Endometrium (tissue), 2 donors: ENCODE data around the gene PLB1.
"Not testable (repeated sequence)": the region's sequence is repeated elsewhere in the genome, so short reads cannot be mapped to it uniquely, and the experiment has no call there.

Experiments used
- FAIRE-seq: peaks from 2 replicates; lab custom pipeline; 2012; peaks lifted over from hg19 to GRCh38; lab: Jason Lieb, UNC
- donor health status: control.
- donor health status: control.

Gene PLB1

DNA sequence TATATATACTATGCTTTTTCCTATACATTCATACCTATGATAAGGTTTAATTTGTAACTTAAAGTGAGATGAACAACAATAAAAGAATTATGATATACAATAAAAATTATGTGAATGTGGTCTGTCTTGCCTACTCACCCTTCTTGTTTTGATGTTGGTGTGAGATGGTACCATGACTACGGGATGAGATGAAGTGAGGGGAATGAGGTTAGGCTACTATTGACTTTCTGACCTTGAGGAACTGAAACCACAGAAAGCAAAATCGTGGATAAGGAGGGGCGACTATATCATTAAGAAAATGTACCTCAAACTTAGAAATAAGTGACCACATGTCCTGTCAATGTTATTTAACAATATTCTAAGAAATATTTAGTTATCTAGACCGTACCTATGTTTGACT, 151.8 kb downstream of the PLB1 start:
- FAIRE-seq = no peak

DNA sequence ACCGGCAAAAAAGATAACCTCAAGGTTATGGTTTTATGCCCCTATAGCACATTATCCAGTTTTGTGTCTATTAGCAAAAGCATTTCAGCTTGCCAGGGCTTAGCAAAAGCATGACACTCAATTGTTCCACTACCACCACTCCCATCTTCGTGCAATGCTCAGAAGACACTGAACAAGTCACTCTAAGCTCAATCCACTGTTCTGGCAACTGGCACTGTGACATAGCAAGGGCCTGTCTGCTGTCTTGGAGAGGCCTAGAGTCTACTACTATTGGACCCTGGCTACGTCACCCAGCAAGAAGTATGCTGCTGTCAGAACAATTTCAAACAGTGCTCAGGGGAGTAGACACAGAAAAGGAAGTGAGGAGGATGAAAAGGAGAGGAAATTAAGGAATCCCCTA, 152.3 kb downstream of the PLB1 start:
- no peak for FAIRE-seq

- FAIRE-seq = no peak
Measured at GRCh38 chr2:28648671-28649395, 153.0 kb downstream of the PLB1 start.

DNA sequence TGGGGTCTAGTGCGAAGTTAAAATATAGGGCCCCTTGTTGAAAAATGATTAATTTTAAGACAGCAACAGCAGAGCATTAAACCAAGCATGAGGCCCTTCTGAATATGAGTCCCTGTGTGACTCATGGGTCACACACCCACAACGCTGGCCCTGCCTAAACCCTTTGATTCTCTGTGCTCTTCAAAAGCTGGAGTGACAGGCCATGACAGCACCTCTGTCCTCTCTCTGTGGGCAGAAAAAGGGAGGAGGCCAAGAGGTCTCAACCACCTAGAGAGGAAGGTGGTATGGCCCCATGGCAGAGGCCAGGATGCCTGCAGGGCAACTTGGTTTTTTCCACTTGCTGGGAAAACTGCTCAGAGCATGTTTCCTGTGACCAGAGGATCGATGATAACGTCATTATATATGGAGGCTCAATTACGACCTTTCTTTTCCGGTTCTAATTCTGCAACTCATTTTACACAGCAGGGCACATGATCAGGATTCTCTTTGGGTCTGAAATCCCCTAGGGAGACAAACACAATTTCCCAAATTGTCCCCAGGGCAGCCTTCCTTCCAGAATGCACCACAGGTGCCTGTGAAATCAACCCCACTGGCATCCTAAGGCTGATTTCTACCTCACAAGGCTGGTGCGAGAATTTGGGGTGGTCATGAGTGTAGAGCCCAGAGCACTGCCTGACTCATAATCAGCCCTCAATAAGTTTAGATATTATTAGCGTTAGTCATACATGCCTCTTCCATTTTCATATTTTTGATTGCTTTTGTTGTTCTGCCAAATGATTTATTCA, 153.8 kb downstream of the PLB1 start:
- FAIRE-seq = no peak

GRCh38 chr2:28650266-28650584, 154.4 kb downstream of the PLB1 start:
- no peak for FAIRE-seq

- FAIRE-seq = no peak
Measured at GRCh38 chr2:28652217-28652616, 156.4 kb downstream of the PLB1 start.

DNA sequence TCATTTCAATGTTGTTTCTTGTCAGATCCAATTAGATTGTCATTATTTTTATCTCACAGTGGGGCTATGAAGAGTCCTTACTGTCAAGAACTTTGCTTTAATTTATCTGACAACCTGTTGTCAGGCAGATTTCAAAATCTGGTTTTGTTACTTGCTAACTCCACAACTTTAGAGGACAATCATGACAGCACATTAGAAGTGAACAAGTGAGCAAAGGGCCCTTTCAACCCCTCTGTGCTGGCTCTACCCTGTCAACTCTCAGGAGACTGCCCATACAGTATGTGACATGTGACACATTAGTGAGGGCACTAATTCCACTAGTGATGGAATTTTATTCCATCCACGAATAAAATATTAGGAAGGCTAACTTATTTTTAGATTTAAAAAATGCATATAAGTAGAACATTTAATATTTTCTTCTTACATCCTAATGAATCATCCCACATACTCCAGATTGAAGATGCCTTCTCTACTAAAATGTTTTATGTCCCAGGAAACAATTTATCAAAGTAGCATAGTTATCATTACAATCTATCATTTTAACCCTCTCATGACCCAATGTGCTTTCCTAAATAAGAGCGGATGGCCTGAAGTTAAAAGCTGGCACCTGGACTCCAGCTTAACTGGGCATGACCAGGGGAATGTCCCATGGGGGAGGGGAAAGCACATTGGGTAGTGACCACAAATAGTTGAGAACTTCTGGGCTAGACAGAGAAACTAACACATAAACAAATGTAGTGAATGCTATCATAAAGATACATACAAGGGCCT, 158.2 kb downstream of the PLB1 start:
- FAIRE-seq = no peak

DNA sequence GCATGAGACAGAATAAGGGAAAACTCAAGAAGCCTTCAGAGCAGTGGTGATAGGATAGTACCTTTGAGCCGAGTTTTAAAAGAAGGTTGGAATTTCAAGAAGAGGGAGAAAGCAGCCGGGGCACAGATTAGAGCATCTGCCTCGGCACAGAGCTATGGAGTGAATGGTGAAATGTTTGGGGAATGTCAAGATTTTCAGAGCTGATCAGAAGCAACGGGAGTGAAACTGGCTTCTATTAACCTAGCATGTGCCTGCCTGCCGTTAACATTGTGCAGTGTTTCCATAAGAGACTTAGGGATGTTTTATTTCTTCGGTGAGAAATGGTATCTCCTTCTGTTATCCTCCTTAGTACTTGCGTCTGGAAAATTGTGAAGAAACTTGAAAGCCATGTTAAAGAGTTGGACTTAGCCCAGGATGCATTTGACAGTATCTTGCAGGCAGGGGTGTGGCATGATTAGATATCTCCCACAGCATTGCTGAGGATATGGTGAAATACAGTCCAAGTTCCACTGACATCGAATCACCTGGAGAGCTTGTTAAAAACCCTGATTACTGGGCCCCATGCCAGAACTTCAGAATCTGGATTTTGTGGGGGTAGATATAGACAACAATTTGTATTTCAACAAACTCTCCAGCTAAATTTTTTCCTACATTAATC, 158.9 kb downstream of the PLB1 start:
- no peak for FAIRE-seq

DNA sequence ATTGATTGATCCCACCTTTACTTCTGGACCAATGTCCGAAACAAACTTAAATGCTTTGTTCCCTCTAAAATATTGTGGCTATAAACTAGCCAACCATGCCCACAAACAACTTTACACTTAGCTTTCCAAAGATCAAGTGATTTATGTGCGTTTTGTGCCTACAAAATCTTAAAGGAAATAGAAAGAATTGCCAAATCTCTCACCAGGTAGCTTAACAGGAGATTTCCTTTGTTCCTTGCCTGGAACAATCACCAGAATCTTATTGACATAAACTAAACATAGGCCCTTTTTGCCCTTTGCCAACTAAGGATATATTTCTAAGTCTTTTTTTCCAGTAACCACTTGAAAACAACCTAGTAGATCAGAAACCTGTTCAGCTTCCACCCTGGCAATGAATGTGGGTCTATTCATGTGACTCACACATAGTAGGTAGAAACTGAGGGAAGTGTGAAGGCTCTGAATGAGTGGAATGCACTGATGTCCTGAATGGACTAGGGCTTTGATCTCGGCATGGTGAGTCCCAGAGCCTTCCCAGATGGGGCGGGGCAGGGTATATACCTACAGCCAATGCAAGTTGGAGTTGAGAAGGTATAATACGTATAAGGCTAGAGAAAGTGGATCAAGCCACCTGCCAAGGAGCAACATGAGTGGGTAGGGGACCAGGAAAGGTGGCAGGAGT, 161.2 kb downstream of the PLB1 start:
- FAIRE-seq = no peak

GRCh38 chr2:28658369-28658768, 162.5 kb downstream of the PLB1 start:
- no peak for FAIRE-seq

- no peak for FAIRE-seq
Measured at GRCh38 chr2:28659127-28659526, 163.3 kb downstream of the PLB1 start.

GRCh38 chr2:28661589-28662001, 165.7 kb downstream of the PLB1 start:
- FAIRE-seq = no peak

DNA sequence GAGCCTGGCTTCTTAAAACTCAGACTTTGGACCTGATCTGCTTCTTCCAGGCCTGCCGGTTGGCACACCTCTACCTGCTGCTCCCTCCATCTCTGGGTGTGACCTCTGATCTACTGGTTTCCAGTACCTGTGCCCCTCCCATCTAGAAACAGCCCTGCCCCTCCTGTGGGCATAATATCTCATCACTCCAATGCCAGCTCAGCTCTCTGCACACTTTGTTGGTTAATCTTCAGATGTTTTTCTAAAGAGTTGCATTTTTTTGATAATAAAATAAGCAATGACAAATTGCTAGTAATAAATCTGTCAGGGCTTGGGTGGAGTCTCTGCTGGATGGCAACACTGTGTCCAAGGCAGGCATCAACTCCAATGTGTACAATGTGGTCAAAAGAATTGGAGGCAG, 166.2 kb downstream of the PLB1 start:
- no peak for FAIRE-seq

DNA sequence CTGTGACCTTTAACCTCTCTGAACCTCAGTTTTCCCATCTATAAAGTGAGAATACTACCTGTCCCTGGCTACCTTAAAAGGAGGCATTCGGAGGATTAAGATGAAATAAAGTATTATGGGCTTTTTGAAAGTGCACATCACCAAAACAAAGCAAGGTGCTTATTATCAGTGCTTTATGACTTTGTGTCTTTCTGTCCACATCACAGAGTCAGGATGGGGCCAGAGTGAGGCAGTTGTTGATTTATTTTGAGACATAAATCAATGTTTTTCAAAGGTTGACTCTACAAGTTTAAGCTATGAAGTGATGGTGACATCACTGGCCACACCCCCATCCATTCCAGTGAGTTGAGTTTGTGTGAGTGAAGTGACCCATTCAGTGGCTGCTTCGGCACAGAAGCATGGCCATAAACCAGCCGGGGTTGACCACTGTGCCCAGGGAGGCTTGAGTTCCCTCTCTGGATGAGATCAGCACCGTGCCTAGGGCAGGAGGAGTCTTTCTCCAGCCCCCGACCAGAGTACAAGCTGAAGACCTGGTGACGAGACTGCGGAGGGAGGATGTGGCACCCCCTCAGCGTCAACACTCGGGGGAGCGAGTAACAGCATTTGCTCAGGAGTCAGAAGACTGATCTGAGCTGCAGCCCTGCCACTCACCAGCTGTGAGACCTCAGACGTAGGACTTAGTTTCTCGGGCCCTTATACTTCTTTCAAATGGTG, 166.8 kb downstream of the PLB1 start:
- no peak for FAIRE-seq

- no peak for FAIRE-seq
Measured at GRCh38 chr2:28663359-28663758, 167.5 kb downstream of the PLB1 start.

DNA sequence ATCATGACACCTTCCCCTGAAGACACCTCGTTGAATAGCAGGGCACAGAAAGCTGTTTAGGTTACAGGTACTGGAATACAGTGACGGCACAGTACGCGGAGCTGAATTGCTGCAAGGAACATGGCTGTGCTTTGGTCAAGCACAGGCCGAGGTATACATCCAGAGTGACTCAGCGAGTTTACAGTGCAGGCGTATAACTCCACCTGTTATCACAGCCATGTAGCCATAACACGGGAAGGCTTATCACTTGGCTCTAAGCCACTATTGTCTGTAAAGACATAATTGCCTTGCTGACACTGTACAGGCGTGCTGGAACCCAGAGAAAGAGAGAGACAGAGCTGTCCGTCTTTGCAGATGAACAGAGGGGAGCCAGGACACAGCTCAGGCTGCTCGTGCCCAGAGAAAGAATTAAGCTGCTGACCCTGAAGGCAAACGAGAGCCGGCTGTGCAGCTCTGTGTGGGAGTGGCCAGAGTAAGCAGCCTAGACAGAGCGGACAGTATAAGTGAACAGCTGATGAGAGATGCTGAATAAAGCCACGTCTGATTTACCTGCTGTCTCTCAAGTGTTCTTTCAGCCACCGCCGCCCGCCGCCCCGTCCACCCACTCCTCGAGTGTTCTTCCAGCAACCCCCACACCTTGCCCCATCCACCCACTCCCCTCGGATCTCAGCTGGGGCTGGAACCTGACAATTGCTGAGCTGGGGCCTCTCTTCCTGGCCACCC, 168.4 kb downstream of the PLB1 start:
- no peak for FAIRE-seq

DNA sequence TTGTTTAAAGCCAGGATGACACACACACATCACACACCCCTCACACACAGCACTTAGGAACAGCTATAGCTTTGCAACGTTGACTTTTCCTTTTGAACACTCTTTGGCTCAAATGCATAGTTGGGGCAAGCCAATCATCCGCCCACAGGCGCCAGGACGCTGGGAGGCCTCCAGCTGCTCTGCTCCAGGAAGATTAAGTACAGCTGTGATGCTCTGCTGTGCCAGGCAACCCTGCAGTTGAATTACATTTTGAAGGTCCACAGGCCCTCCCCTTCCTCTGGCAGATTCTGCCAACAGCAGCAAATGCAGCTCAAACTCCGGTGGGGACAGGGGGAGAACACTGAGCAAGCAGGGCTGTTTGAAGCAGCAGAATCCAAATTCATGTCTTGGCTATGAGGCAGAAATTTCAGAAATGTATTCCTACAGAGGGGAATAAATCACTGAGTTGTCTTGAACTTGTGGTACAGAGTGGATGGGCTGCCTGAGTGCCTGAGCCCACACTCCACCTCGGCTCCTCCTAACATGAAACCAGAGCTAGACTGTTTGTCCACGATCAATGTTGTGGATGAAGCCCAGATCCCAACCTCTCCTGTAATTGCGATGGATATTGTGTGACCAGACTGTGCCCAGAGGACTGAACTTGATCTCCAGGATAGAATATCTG, 169.3 kb downstream of the PLB1 start:
- FAIRE-seq = no peak

DNA sequence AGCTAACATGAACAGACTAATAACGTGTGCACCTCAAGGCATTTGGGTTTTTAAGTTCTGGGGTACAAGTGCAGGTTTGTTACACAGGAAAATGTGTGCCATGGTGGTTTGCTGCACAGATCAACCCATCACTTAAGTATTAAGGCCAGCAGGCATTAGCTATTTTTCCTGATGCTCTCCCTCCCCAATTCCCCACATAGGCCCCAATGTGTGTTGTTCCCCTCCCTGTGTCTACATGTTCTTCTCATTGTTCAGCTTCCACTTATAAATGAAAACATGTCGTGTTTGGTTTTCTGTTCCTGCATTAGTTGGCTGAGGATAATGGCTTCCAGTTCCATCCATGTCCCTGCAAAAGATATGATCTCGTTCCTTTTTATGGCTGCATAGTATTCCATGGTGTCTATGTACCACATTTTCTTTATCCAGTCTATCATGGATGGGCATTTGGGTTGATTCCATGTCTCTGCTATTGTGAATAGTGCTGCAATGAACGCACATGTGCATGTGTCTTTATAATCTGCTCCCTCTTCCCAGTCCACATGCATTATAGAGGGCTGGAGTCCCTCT, 170.0 kb downstream of the PLB1 start:
- not testable (repeated sequence) for FAIRE-seq

- FAIRE-seq = no peak
Measured at GRCh38 chr2:28666496-28667184, 170.8 kb downstream of the PLB1 start.
